Left lung (tissue), 10 donors: ENCODE results near the gene TIPARP. TPM values are rescaled to one million over a fixed set of nuclear protein-coding genes. Genes with fewer than 3 reads are reported as not detected.

Experiments used
- ATAC-seq: fragments of 200-7000 bp; cut with Tn5 transposase; one replicate; pipeline ENCODE4 v1.9.1; 2020; ENCODE audit warnings: moderate library complexity
- DNase-seq, 4 donors: peaks; one replicate each; pipeline ENCODE4 v3.0.0-alpha.2; 2013 to 2020
- H3K27ac ChIP-seq, 2 donors: fragments of 200-600 bp; sonication (generic) in 1 of 2; one replicate each; pipeline versions ENCODE4 v1.5.0 to v1.8.0; 2020 to 2021
- H3K27me3 ChIP-seq, 2 donors: fragments of 200-600 bp; sonication (generic) in 1 of 2; one replicate each; pipeline versions ENCODE4 v1.5.0 to v1.8.0; 2020 to 2021
- H3K36me3 ChIP-seq, 2 donors: fragments of 200-600 bp; sonication (generic) in 1 of 2; one replicate each; pipeline versions ENCODE4 v1.5.0 to v1.8.0; 2020 to 2021
- H3K4me1 ChIP-seq, 2 donors: fragments of 200-600 bp; one replicate each; pipeline ENCODE4 v1.8.0; 2021
- H3K4me3 ChIP-seq, 2 donors: fragments of 200-600 bp; sonication (generic) in 1 of 2; one replicate each; pipeline versions ENCODE4 v1.5.0 to v1.8.0; 2020 to 2021; ENCODE audit warnings: mild to moderate bottlenecking in 1 of 2
- H3K9me3 ChIP-seq, 2 donors: fragments of 200-600 bp; sonication (generic) in 1 of 2; one replicate each; pipeline versions ENCODE4 v1.5.0 to v1.8.0; 2020 to 2021
- intact Hi-C, 2 donors: fragments of 100-400 bp; cut with DNase I; formaldehyde crosslinking; loops; one replicate each; pipeline versions ENCODE4 v1.11.2 to v1.14.2; 2022
- polyA plus RNA-seq, 6 donors: library from polyadenylated mRNA; unstranded; fragments of 120-200 nt; gene quantifications; one replicate each; pipeline ENCODE4 v1.2.1, GENCODE V29; 2013; ENCODE audit not compliant: insufficient read length in 6 of 6
- total RNA-seq, 2 donors: library from RNA; stranded (reverse); fragmentation: NEBNext Ultra II Directional; extraction: Animal tissue kit (Norgen Biotek cat#: 25700); gene quantifications; one replicate each; pipeline ENCODE4 v1.2.1, GENCODE V29; 2021
- TF ChIP-seq, protein P1 (sequence below), 2 donors: fragments of 200-600 bp; sonication (generic) in 1 of 2; IDR thresholded peaks; one replicate each; pipeline versions ENCODE4 v1.5.0 to v1.8.0; 2021; ENCODE audit warnings: antibody characterized with exemption in 2 of 2
- donor health status: DM: no; HTN: yes; CAD: no.
- donor health status: DM: no; HTN: no; CAD: no.

TIPARP gene
- total and polyA plus RNA-seq, 8 donors = 21.0 to 49.5 (median 28.1) TPM

DNA sequence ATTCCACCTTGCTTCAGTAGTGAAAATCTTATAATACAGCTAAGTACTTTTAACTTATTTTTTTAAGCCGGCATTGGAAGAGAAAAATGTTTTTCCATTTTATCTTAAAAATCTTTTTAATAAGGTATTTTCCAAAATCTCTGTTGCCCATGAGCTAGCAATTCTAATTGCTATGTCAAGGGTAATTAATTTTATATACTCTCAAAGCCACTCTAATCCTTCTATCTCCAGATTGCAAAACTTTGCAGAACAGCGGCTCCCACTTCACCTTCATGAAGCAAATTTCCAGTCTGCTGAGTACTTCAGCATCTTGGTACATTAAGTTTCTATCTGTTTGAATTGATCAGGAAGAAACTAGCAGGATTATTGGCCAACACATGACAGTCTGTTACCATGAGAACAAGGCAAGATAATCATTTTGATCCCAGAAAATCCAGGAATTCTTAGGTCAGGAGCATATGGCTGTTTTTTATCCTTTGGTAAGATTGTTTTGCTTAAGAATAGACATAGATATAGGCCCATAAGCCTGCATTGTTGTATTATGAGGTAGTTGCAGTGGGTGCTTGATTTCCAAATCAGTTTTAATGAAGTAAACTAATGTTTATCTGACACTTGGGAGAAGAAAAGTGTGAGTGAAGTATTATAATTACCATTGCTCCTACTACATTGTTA, 6.0 kb downstream of the TIPARP start:
- Histone ChIP-seq H3K27ac (peak overlapping the region; percentile 47 to 82), H3K4me3 (peak overlapping the region in 1 of 2 donors; percentile 5)
- TF ChIP-seq, protein P1, sequence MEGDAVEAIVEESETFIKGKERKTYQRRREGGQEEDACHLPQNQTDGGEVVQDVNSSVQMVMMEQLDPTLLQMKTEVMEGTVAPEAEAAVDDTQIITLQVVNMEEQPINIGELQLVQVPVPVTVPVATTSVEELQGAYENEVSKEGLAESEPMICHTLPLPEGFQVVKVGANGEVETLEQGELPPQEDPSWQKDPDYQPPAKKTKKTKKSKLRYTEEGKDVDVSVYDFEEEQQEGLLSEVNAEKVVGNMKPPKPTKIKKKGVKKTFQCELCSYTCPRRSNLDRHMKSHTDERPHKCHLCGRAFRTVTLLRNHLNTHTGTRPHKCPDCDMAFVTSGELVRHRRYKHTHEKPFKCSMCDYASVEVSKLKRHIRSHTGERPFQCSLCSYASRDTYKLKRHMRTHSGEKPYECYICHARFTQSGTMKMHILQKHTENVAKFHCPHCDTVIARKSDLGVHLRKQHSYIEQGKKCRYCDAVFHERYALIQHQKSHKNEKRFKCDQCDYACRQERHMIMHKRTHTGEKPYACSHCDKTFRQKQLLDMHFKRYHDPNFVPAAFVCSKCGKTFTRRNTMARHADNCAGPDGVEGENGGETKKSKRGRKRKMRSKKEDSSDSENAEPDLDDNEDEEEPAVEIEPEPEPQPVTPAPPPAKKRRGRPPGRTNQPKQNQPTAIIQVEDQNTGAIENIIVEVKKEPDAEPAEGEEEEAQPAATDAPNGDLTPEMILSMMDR (IDR thresholded peaks at IDR 0.05) = no peak

DNA sequence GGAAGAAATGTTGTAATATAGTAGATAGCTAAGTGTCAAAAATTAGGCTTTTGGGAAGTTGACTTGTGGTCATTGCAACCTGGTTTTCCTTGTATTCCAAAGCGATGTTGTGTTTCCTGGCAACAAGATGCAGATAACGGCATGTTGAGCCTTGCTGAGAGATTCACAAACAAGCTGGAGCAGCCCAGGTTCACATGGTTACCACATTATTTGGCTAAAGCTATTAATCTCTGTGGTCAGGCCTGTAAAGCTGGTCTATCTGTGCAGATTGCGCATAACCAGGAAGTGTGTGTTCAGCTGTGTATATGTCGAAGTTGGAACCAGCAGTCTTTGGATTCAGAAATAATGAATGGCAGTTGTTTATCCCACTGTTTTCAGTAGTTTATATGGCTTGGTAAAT, 6.6 kb downstream of the TIPARP start:
- no peaks in the 10 kb centered on the region for H3K27me3 ChIP-seq
- intact Hi-C loops = no loop called here
- DNase-seq (peak in 2 of 4 donors; percentile 41 to 71), ATAC-seq (peak; percentile 79)
- peaks cover 37 to 100% of the 10 kb centered on the region in 2 donors for H3K4me1 ChIP-seq
- peak overlapping the region; percentile 47 to 82 for H3K27ac ChIP-seq
- peak overlapping the region in 1 of 2 donors; percentile 5 for H3K4me3 ChIP-seq
- peaks cover 0 to 24% of the 10 kb centered on the region in 2 donors for H3K36me3 ChIP-seq
- no peaks in the 10 kb centered on the region for H3K9me3 ChIP-seq
- TF ChIP-seq, protein P1 (IDR thresholded peaks at IDR 0.05) = no peak

More for the DNA sequence above, 6.0 kb downstream of the TIPARP start:
- H3K27me3 ChIP-seq = no peaks in the 10 kb centered on the region
- DNase-seq (no peak), ATAC-seq (no peak)
- intact Hi-C loops = no loop called here
- H3K36me3 ChIP-seq = peaks cover 0 to 24% of the 10 kb centered on the region in 2 donors
- no peaks in the 10 kb centered on the region for H3K9me3 ChIP-seq
- H3K4me1 ChIP-seq = peaks cover 32 to 96% of the 10 kb centered on the region in 2 donors

DNA sequence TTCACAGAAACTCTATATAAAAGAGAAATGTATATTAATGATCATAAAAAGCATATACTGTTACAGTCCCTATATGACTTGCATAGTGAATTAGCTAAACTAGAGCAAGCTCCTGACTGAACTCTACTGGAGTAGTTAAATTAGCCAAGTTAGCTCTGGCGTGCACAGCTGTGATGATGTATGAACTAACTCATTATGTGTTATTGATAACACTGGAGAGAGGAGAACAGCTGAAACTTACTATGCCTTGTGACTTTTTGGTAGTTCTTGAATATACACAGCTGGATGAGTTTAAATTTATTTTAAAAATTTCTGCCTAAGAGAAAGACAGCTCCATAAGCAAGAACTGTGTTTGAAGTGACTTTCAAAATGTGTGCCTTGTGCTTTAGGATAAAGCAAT, 8.1 kb downstream of the TIPARP start:
- intact Hi-C loops = no loop called here
- H3K4me3 ChIP-seq = no peak overlapping the region
- DNase-seq = peak in 1 of 4 donors; percentile 44
- H3K27ac ChIP-seq = peak overlapping the region in 1 of 2 donors; percentile 82
- H3K36me3 ChIP-seq = peaks cover 0 to 23% of the 10 kb centered on the region in 2 donors
- no peaks in the 10 kb centered on the region for H3K27me3 ChIP-seq
- peaks cover 36 to 100% of the 10 kb centered on the region in 2 donors for H3K4me1 ChIP-seq
- TF ChIP-seq, protein P1 (IDR thresholded peaks at IDR 0.05) = no peak
- no peak for ATAC-seq
- H3K9me3 ChIP-seq = no peaks in the 10 kb centered on the region

DNA sequence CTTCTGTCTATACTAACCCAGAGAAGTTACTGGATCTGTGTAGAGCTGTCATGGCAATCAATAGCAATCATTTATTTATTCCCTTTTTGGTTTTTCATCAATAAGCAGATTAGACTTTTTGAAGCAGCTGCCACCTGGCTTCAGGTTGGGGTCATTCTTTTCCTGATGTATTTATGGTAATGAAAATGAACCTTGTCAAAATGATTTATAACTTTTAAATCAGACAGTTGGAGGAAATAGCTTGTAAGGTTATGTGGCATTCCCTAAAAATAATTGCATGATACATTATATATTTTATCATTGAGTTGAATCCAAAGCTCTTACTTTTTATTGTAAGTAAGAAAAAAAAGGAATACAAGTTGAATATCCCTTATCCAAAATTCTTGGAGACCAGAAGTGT, 8.6 kb downstream of the TIPARP start:
- Histone ChIP-seq H3K9me3 (no peaks in the 10 kb centered on the region), H3K4me3 (no peak overlapping the region), H3K36me3 (peaks cover 0 to 19% of the 10 kb centered on the region in 2 donors), H3K27ac (no peak overlapping the region), H3K27me3 (no peaks in the 10 kb centered on the region), H3K4me1 (peaks cover 36 to 100% of the 10 kb centered on the region in 2 donors)
- ATAC-seq (no peak), DNase-seq (no peak)
- TF ChIP-seq, protein P1 (IDR thresholded peaks at IDR 0.05) = no peak
- intact Hi-C loops = no loop called here

DNA sequence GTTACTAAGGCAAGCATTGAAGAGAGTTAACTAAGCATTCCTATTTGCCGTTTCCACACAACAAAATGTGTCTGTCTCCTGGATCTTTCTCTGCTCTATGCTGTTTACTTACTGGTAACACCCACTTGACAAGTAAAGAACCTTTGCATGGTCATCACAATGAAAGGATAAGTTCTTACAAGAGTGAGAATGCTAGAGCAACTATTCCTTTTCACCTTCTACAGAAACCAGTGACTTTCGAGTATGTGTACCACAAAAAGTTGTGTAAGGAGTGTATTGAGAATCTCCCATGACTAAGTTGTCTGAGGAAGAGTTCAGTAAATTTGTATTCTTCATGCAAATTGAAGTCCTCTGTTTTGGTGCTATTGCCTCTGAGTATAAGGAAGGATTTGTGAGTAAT, 10.8 kb downstream of the TIPARP start:
- no peaks in the 10 kb centered on the region for H3K9me3 ChIP-seq
- H3K4me1 ChIP-seq = peaks cover 38 to 96% of the 10 kb centered on the region in 2 donors
- ATAC-seq (peak; percentile 28), DNase-seq (no peak)
- no peaks in the 10 kb centered on the region for H3K27me3 ChIP-seq
- intact Hi-C loops = no loop called here
- no peak overlapping the region for H3K4me3 ChIP-seq
- H3K27ac ChIP-seq = peak overlapping the region in 1 of 2 donors; percentile 82
- H3K36me3 ChIP-seq = no peaks in the 10 kb centered on the region
- TF ChIP-seq, protein P1 (IDR thresholded peaks at IDR 0.05) = no peak
